Prostate gland (tissue), 2 donors: ENCODE results near the gene CENPV.

Source experiments
- CTCF ChIP-seq, 4 experiments: fragments of 200-600 bp in 2 of 4; fragments of 450-650 bp in 2 of 4; sonication (generic) in 2 of 4; IDR thresholded peaks; 1 replicate in 3 of 4; 2 replicates in 1 of 4; pipeline ENCODE4 v1.5.1; 2016 to 2019; ENCODE audit warnings: antibody characterized with exemption in 4 of 4, mild to moderate bottlenecking in 2 of 4, moderate library complexity in 2 of 4
- POLR2A ChIP-seq: fragments of 450-650 bp; IDR thresholded peaks from one replicate; pipeline ENCODE4 v1.6.1; 2016; ENCODE audit warnings: antibody characterized with exemption, mild to moderate bottlenecking
- POLR2AphosphoS5 ChIP-seq: sonication (generic); formaldehyde crosslinking; IDR thresholded peaks from one replicate; pipeline ENCODE4 v1.6.1; 2017; ENCODE audit warnings: antibody characterized with exemption

GRCh38 chr17:16298140-16298662 is 55.1 kb downstream of the CENPV start:
- TF ChIP-seq CTCF (IDR thresholded peaks at IDR 0.05), result no peak
- no peak for TF ChIP-seq POLR2A
- no peak for TF ChIP-seq POLR2AphosphoS5
